ENCODE results near the gene PPP4R2.

PPP4R2 gene

GRCh38 chr3:73100741-73101559 lies 104.3 kb downstream of the PPP4R2 start:
- H3K4me3 ChIP-seq (ENCODE audit: low read depth, low read length), result no peak overlapping the region

GRCh38 chr3:73101881-73102280 lies 105.3 kb downstream of the PPP4R2 start:
- TF ChIP-seq CTCF (IDR thresholded peaks at IDR 0.05; ENCODE audit: control insufficient read depth, extremely low read depth, insufficient read depth), result no peak
- no peak overlapping the region for H3K4me3 ChIP-seq (ENCODE audit: low read depth, low read length)
- DNase-seq (ENCODE audit: low read depth), result no peak

More at GRCh38 chr3:73100741-73101559, 104.3 kb downstream of the PPP4R2 start:
- DNase-seq (ENCODE audit: low read depth), result peak; percentile 36
- peak; percentile 97 for TF ChIP-seq CTCF (IDR thresholded peaks at IDR 0.05; ENCODE audit: control insufficient read depth, extremely low read depth, insufficient read depth)

GRCh38 chr3:73107215-73107614 lies 110.6 kb downstream of the PPP4R2 start:
- H3K4me3 ChIP-seq (ENCODE audit: low read depth, low read length), result no peak overlapping the region
- TF ChIP-seq CTCF (IDR thresholded peaks at IDR 0.05; ENCODE audit: control insufficient read depth, extremely low read depth, insufficient read depth), result no peak
- DNase-seq (ENCODE audit: low read depth), result no peak

- no peak for TF ChIP-seq CTCF (IDR thresholded peaks at IDR 0.05; ENCODE audit: control insufficient read depth, extremely low read depth, insufficient read depth)
- no peak for DNase-seq (ENCODE audit: low read depth)
- H3K4me3 ChIP-seq (ENCODE audit: low read depth, low read length), result no peak overlapping the region
Measured at GRCh38 chr3:73107676-73108187, 111.1 kb downstream of the PPP4R2 start.

- H3K4me3 ChIP-seq (ENCODE audit: low read depth, low read length), result no peak overlapping the region
- DNase-seq (ENCODE audit: low read depth), result no peak
- TF ChIP-seq CTCF (IDR thresholded peaks at IDR 0.05; ENCODE audit: control insufficient read depth, extremely low read depth, insufficient read depth), result no peak
Measured at GRCh38 chr3:73108750-73109149, 112.1 kb downstream of the PPP4R2 start.

- TF ChIP-seq CTCF (IDR thresholded peaks at IDR 0.05; ENCODE audit: control insufficient read depth, extremely low read depth, insufficient read depth), result no peak
- no peak for DNase-seq (ENCODE audit: low read depth)
- H3K4me3 ChIP-seq (ENCODE audit: low read depth, low read length), result no peak overlapping the region
Measured at GRCh38 chr3:73110530-73110929, 113.9 kb downstream of the PPP4R2 start.
